NCI-H1694 treated with DMSO at 0.1 percent for 48 hours (cell line): ENCODE results near the gene RBP4.
"Not testable (repeated sequence)": the region's sequence is repeated elsewhere in the genome, so short reads cannot be mapped to it uniquely, and the experiment has no call there.

ENCODE experiments used
- DNase-seq: peaks from one replicate; lab custom pipeline; 2025; lab: John Stamatoyannopoulos, UW

Gene RBP4

GRCh38 chr10:93566435-93567276 is 34.4 kb downstream of the RBP4 start, which contains the start of gene FFAR4:
TSS of gene FFAR4 (plus strand) at chr10:93566665. CDS start at chr10:93566721, 56 bp downstream.
- DNase-seq = no peak

GRCh38 chr10:93565446-93565845 is 35.6 kb downstream of the RBP4 start:
- no peak for DNase-seq

GRCh38 chr10:93560541-93560940 is 40.5 kb downstream of the RBP4 start:
- DNase-seq = no peak

- no peak for DNase-seq
These were observed 41.5 kb downstream of the RBP4 start for GRCh38 chr10:93559490-93559889.

GRCh38 chr10:93554760-93555432 is 46.1 kb downstream of the RBP4 start:
- peak; percentile 51 for DNase-seq

- no peak for DNase-seq
These were observed 46.7 kb downstream of the RBP4 start for GRCh38 chr10:93554316-93554663.

GRCh38 chr10:93553482-93554315 is 47.3 kb downstream of the RBP4 start:
- no peak for DNase-seq

- DNase-seq = no peak
These were observed 48.3 kb downstream of the RBP4 start for GRCh38 chr10:93552780-93553179.

GRCh38 chr10:93550606-93551005 is 50.4 kb downstream of the RBP4 start:
- no peak for DNase-seq

GRCh38 chr10:93548376-93549071 is 52.5 kb downstream of the RBP4 start:
- no peak for DNase-seq

GRCh38 chr10:93547522-93547921 is 53.5 kb downstream of the RBP4 start:
- DNase-seq = no peak

- not testable (repeated sequence) for DNase-seq
These were observed 54.0 kb downstream of the RBP4 start for GRCh38 chr10:93546995-93547394.

GRCh38 chr10:93542358-93542791 is 58.7 kb downstream of the RBP4 start:
- peak; percentile 66 for DNase-seq
